HG03139 (cell line): ENCODE results near the gene TRIM44.
"Not testable (repeated sequence)": the region's sequence is repeated elsewhere in the genome, so short reads cannot be mapped to it uniquely, and the experiment has no call there.

Experiments used
- ATAC-seq: cut with Tn5 transposase; IDR thresholded peaks from one replicate; pipeline ENCODE4 v1.9.1; 2021; ENCODE audit not compliant: unreplicated experiment

TRIM44 gene

GRCh38 chr11:35714882-35715627 is 52.5 kb downstream of the TRIM44 start:
- ATAC-seq = peak; percentile 79

DNA sequence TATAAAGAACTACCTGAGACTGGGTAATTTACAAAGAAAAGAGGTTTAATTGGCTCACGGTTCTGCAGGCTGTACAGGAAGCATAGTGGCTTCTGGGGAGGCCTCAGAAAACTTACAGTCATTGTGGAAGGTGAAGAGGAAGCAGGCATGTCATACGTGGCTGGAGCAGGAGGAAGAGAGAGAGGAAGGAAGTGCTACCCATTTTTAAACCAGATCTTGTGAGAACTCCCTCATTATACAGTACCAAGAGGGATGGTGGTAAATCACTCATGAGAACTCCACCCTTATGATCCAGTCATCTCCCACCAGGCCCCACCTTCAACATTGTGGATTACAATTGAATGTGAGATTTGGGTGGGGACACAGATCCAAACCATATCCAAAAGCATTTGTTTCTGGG is 53.1 kb downstream of the TRIM44 start:
- not testable (repeated sequence) for ATAC-seq

DNA sequence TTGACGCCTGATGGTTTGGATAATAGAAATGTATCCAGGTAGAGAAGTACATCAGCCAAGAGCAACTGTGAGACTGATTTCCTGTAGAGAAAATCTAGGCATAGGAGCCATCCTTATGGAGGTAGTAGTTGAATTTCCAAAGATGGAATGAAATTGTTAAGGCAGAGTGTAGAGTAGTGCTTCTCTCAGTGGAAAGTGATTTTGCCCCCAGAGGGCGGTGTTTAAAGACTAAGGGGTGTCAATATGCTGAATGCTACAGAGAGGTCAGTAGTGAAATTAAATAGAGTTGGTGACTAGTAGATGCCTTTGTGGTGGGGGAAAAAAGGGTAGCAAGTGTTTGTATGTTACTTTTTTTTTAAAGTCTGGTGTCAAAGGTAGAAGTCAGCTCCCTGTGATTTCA is 54.5 kb downstream of the TRIM44 start:
- no peak for ATAC-seq

DNA sequence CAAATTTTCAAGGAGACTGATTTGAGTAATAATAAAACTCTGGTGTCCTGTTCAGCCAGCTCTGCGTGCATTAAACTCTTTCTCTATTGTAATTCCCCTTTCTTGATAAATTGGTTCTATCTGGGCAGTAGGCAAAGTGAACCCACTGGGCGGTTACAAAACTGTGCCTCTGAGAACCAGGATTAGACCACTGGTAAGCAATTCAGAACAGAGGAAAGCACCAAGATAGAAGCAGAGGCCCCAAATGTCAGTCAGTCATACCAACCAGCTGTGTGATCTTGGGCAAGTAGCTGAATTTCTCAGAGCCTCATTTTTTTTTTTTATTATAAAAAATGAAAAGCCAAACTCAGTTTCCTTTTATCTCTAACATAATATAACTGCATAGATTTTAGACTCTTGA is 54.9 kb downstream of the TRIM44 start:
- no peak for ATAC-seq

DNA sequence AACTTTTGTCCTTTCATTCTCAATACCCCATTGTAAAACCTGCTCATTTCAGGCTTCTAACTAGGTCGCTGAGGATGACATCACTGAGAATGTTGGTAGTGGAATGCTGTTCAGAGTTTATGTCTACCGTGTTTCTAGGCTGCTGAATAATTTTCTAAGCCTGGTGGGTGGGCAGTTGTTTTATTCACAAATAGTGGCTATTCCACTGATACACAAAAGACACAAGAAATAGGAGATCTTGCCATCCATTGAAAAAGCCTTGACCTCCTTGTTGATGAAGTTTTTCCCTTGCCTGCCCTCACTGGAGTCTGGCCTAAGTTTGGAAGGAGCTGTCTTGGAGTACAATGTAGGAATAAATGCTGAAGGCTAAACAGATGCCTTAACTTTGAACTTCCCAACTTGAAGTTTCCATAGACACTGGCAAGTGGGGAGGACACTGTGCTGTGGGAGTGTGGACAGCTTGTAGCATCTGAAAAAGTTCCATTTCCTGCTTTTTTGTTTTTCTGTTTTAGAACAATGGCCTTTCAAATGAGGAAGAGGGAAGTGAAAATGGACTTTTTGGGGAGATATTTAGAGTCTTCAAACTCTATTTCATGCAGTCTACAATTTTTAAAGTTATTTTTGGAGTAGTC is 59.2 kb downstream of the TRIM44 start:
- ATAC-seq = peak; percentile 40

- ATAC-seq = no peak
These were observed 60.1 kb downstream of the TRIM44 start for GRCh38 chr11:35722641-35723040.

DNA sequence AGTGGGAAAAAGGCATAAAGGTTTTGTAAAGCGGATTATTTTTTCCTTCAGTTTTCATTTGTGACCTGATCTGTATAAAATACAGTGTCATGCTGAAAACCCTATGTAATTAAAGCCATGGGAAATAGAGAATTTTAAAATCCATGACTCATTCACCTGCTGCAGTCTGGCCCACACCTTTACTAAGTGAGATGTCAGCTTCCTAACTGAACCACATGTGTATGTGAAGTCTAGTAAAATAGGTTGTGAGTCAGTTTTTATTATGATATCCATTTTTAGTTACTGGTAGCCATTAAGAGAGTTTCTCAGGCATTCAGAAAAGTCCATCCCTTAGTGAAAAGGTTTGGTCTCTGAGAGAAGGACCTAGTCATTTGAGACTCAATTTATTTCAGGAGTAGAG is 60.9 kb downstream of the TRIM44 start:
- ATAC-seq = no peak

DNA sequence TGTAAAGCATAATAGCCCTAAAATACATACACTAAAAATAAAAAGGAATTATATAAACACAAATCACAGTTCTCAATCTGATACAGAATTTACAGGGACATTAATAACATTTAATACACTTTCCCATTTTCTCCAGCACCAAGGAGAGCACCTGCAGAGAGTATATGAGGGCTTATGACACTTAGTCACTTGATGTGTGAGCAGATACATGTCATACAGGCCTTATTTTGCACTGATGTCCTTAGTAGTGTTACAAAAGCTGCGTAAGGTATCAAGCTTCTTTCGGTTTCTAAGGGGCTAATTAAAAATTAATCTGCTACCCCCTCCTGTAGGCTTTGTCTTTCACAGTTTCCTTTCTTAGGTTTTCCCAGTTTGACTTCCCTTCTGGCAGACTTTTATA is 61.3 kb downstream of the TRIM44 start:
- peak; percentile 62 for ATAC-seq

DNA sequence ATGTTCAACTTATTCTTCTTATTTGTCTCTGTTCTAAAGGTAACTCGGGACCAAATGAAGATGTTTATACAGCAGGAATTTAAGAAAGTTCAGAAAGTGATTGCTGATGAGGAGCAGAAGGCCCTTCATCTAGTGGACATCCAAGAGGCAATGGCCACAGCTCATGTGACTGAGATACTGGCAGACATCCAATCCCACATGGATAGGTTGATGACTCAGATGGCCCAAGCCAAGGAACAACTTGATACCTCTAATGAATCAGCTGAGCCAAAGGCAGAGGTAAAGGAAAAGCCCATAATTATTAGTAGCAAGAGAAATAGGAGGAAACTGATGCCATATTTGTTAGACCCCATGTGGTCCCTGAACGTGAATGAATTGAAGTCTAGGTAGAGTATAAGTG is 63.3 kb downstream of the TRIM44 start:
- no peak for ATAC-seq

DNA sequence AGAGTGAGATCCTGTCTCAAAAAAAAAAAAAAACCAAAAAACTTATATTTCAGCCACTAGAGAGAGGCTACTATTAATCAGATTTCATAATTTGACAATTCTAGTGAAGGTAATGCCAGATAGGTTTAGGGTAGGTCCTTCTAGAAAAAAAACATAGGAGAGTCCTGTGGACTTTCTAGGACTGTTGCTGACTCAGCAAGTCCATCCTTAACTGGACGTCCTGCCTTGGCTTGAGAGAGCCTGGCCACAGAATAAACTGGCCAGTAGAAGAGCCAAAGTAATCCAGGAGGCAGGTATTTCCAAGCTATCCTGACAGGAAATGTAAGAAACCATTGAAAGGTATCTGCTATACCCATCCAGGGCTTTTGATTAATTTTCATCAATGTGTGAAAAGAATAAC is 64.6 kb downstream of the TRIM44 start:
- no peak for ATAC-seq

- no peak for ATAC-seq
These were observed 67.7 kb downstream of the TRIM44 start for GRCh38 chr11:35730254-35730653.

GRCh38 chr11:35734669-35735410 is 72.3 kb downstream of the TRIM44 start:
- ATAC-seq = no peak

DNA sequence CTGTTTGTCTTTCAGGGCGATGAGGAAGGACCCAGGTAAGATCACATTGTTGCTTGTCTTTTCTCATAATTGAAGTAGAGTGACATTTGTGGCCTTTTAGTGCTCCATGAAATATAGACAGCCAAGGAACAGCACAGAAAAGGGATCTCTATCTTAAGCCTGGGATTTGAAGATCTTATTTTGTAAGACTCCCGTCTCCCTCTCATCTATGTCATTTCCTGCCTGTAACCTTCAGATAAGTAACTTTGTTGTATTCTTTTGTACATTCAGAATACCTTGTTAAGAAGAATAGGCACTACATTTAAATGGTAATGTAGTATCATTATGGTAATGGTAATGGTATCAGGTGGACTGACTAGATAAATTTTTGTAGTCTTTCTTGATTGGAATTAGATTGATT is 72.8 kb downstream of the TRIM44 start:
- no peak for ATAC-seq

GRCh38 chr11:35735903-35736302 is 73.3 kb downstream of the TRIM44 start:
- ATAC-seq = no peak

DNA sequence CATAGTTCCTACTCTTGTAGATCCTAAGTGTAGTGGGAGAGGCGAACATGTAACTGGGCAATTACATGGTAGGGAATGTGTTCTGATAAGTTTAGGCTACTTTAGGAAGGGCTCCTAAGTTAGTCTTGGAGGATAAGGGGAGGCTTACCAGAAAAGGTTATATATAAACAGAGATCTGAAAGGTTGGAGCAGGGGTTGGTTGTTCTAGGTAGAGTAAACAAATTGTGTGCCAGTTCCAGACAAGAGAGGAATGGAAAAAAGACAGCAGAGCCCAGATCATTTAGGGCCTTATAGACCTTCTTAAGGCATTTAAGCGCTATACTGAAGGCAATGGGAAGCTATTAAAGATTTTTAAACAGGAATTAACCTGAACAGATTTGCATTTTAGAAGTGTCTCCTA is 74.4 kb downstream of the TRIM44 start:
- no peak for ATAC-seq

- no peak for ATAC-seq
These were observed 77.7 kb downstream of the TRIM44 start for GRCh38 chr11:35740061-35740799.

DNA sequence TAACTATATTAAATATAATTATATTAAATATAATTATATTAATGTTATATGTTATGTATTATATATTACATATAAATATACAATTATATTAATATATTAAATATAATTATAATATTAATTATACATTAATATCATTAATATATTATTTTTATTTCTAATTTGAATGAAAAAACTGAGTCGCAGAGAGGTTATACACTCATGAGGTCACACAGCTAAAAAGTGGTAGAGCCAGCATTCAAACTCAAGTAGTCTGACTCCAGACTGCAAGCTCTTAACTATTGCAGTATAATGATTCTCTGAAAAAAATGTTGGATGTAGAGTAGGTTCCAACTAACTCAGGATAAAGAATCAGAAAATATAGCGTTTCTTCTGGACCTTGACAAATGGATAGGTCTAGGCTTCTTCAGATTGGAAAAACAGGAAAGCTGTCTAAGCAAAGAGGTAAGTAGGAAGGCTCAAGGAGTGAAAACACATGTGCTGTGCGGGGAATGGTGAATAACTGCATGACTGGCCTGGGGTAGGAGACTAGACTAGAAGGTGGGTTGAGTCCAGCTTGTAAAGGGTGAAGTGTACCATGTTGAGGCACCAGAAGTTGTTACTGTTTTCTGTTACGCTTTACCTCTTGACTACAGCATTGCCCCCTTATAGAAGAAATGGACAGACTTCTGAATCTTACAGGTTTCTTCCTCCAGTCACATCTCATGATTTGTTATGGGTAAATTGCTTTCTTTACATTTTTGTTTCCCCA is 80.3 kb downstream of the TRIM44 start:
- ATAC-seq = no peak

DNA sequence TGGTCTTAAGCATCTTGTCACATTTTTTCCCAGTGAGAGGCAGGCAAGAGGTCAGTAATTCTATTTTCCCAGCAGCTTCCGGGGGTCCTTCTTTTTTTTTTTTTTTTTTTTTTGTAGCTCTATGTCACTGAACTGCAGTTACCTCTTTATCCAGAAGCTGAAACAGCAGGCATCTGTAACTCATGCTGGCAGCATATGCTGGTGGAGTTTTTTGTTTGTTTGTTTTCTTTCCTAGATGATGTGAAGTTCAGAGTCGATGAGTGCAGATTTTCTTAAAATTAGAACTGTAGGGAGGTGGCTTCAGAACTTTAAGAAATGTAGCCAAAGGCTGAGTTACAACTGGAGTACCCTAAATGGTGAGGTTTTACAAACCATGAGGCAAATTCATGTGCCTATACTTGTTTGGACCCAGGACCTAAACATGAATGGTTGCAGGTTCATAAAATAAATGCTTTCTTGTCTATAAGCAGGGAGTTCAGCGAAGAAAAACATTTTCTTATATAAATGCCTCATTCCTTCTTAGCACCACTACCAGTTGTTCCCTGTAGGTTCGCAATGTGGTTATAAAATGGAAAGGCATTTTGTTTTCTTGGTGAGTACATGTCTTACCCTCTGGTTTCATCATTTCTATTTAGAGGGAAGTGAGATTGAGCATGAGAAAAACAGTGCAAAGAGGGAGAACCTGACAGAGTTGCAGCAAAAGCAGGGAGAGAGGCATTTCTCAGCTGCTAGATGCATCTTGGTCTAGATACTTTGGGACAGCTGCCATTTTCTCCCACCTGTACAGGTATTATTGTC is 84.0 kb downstream of the TRIM44 start:
- no peak for ATAC-seq

DNA sequence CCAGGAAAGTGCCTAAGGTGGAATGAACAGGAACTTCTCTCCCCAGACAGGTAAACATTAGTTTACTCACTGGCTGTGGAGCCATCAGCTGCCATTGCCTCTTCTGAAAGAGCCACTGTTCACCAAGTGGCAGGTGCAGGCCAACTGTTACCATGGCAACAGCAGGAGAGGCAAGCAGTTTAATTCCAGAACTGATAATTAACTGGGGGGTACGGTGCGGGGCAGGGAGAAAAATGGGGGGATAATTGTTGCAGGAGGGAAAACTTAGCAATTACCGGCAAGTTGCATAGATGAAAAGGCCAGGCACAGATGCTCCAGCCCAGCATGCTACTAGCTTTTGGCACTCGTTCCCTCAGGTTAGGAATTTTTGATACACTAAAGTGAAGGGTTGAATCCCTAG is 85.1 kb downstream of the TRIM44 start:
- no peak for ATAC-seq

DNA sequence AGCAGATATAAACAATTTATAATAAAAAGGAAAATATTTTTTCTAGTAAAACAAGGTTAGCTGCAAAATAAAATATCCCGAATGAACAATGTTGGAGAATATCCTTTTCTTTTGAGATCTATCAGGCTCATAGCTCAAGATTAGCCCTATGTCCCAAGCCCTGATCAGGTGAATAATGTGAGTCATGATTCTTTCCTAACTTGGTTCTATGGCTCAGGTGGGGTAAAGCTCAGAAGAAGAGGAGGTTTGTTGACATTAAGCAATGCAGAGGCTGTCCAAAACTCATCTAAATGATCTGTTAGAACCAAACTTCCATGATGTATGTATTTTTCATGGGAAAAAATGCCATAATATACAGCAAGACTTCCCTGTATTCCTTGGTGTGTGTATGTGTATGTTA is 86.1 kb downstream of the TRIM44 start:
- no peak for ATAC-seq
